H9 (cell line): ENCODE measurements around the gene EVI5. TPM values are rescaled to one million over a fixed set of nuclear protein-coding genes. Genes with fewer than 3 reads are reported as not detected.

ENCODE experiments used
- DNase-seq: peaks from one replicate; pipeline ENCODE4 v3.0.0-alpha.2; 2017
- H2AFZ ChIP-seq: one replicate; pipeline ENCODE4 v1.6.1; 2013; ENCODE audit warnings: mild to moderate bottlenecking, low read length, control low read depth, moderate library complexity
- H2AK5ac ChIP-seq: 2 replicates; pipeline ENCODE4 v1.6.1; 2013; ENCODE audit warnings: low read length, control low read depth, mixed read lengths; ENCODE audit not compliant: insufficient read length
- H2BK120ac ChIP-seq: one replicate; pipeline ENCODE4 v1.6.1; 2013; ENCODE audit warnings: low read depth, mild to moderate bottlenecking, low read length, control low read depth, inconsistent platforms; ENCODE audit not compliant: poor library complexity, severe bottlenecking
- H2BK12ac ChIP-seq: 2 replicates; pipeline ENCODE4 v1.6.1; 2013; ENCODE audit warnings: low read length, control low read depth, mixed read lengths, low read depth; ENCODE audit not compliant: insufficient read length
- H2BK15ac ChIP-seq: 2 replicates; pipeline ENCODE4 v1.6.1; 2013; ENCODE audit warnings: low read depth, low read length, control low read depth
- H2BK20ac ChIP-seq: one replicate; pipeline ENCODE4 v1.6.1; 2013; ENCODE audit warnings: low read depth, mild to moderate bottlenecking, low read length, control low read depth, inconsistent platforms; ENCODE audit not compliant: poor library complexity, severe bottlenecking
- H2BK5ac ChIP-seq: 2 replicates; pipeline ENCODE4 v1.6.1; 2013; ENCODE audit warnings: low read length, control low read depth, mixed read lengths; ENCODE audit not compliant: insufficient read length
- H3K14ac ChIP-seq: 2 replicates; pipeline ENCODE4 v1.6.1; 2013; ENCODE audit warnings: low read length, control low read depth; ENCODE audit not compliant: insufficient read depth
- H3K18ac ChIP-seq: 2 replicates; pipeline ENCODE4 v1.6.1; 2013; ENCODE audit warnings: low read depth, mild to moderate bottlenecking, mixed read lengths, low read length, control low read depth; ENCODE audit not compliant: insufficient read length
- H3K23ac ChIP-seq: 2 replicates; pipeline ENCODE4 v1.6.1; 2013; ENCODE audit warnings: low read length, control low read depth, mixed read lengths, low read depth; ENCODE audit not compliant: insufficient read length
- H3K23me2 ChIP-seq: 2 replicates; pipeline ENCODE4 v1.6.1; 2013; ENCODE audit warnings: low read depth, mild to moderate bottlenecking, mixed read lengths, low read length, control low read depth; ENCODE audit not compliant: insufficient read length, poor library complexity, severe bottlenecking
- H3K27ac ChIP-seq: 2 replicates; pipeline ENCODE4 v1.5.1; 2013; ENCODE audit warnings: low read length, control low read depth, mixed read lengths, low read depth; ENCODE audit not compliant: insufficient read length
- H3K27me3 ChIP-seq: 2 replicates; pipeline ENCODE4 v1.6.1; 2013; ENCODE audit warnings: low read length, control low read depth, inconsistent platforms; ENCODE audit not compliant: insufficient read depth
- H3K4ac ChIP-seq: 2 replicates; pipeline ENCODE4 v1.6.1; 2013; ENCODE audit warnings: low read depth, mild to moderate bottlenecking, control low read depth, inconsistent platforms, low read length, moderate library complexity
- H3K4me1 ChIP-seq: 2 replicates; pipeline ENCODE4 v1.6.1; 2013; ENCODE audit warnings: low read length, control low read depth, inconsistent platforms; ENCODE audit not compliant: insufficient read depth
- H3K4me2 ChIP-seq: 2 replicates; pipeline ENCODE4 v1.6.1; 2013; ENCODE audit warnings: low read length, control low read depth, mixed read lengths; ENCODE audit not compliant: insufficient read length, insufficient read depth
- H3K56ac ChIP-seq: 2 replicates; pipeline ENCODE4 v1.6.1; 2013; ENCODE audit warnings: low read depth, mild to moderate bottlenecking, mixed read lengths, low read length, control low read depth; ENCODE audit not compliant: insufficient read length
- H3K79me1 ChIP-seq: 2 replicates; pipeline ENCODE4 v1.6.1; 2013; ENCODE audit warnings: low read depth, mild to moderate bottlenecking, moderate library complexity, low read length, control low read depth, inconsistent platforms; ENCODE audit not compliant: insufficient read depth, poor library complexity, severe bottlenecking
- H3K79me2 ChIP-seq: 2 replicates; pipeline ENCODE4 v1.6.1; 2013; ENCODE audit warnings: low read length, control low read depth, inconsistent platforms; ENCODE audit not compliant: insufficient read depth
- H3K9ac ChIP-seq: 2 replicates; pipeline ENCODE4 v1.6.1; 2013; ENCODE audit warnings: low read length, control low read depth, mixed read lengths; ENCODE audit not compliant: insufficient read length; ENCODE audit errors: extremely low read depth
- H3K9me3 ChIP-seq: one replicate; pipeline ENCODE4 v1.6.1; 2013; ENCODE audit warnings: low read depth, low read length, inconsistent platforms; ENCODE audit not compliant: control insufficient read depth
- H3T11ph ChIP-seq: one replicate; pipeline ENCODE4 v1.6.1; 2013; ENCODE audit warnings: mild to moderate bottlenecking, low read length, control low read depth, inconsistent platforms
- H4K20me1 ChIP-seq: one replicate; pipeline ENCODE4 v1.6.1; 2013; ENCODE audit not compliant: control insufficient read depth, insufficient read length, insufficient read depth
- H4K5ac ChIP-seq: 2 replicates; pipeline ENCODE4 v1.6.1; 2013; ENCODE audit warnings: low read depth, mild to moderate bottlenecking, mixed read lengths, low read length, control low read depth; ENCODE audit not compliant: insufficient read length
- H4K8ac ChIP-seq: replicated peaks from 2 replicates; pipeline ENCODE4 v1.6.1; 2013; ENCODE audit warnings: low read length, control low read depth, mixed read lengths, low read depth; ENCODE audit not compliant: insufficient read length
- H4K91ac ChIP-seq: 2 replicates; pipeline ENCODE4 v1.6.1; 2013; ENCODE audit warnings: low read depth, mild to moderate bottlenecking, moderate library complexity, mixed read lengths, low read length, control low read depth; ENCODE audit not compliant: insufficient read length
- H3K27ac Mint-ChIP-seq, 3 experiments: 2 replicates in 2 of 3; 3 replicates in 1 of 3; pipeline ENCODE4 v1.8.0; 2020 to 2021; ENCODE audit warnings: mixed read lengths in 3 of 3, mild to moderate bottlenecking in 1 of 3, moderate library complexity in 1 of 3
- H3K27me3 Mint-ChIP-seq: 2 replicates; pipeline ENCODE4 v1.8.0; 2021; ENCODE audit warnings: low read depth, mild to moderate bottlenecking, moderate library complexity, mixed read lengths
- H3K36me3 Mint-ChIP-seq, 3 experiments: 2 replicates in 2 of 3; 3 replicates in 1 of 3; pipeline ENCODE4 v1.8.0; 2020 to 2021; ENCODE audit warnings: low read depth in 3 of 3, mixed read lengths in 3 of 3; ENCODE audit not compliant: insufficient read depth in 1 of 3
- H3K4me1 Mint-ChIP-seq, 2 experiments: 2 replicates each; pipeline ENCODE4 v1.8.0; 2020; ENCODE audit warnings: mixed read lengths in 2 of 2
- H3K4me3 Mint-ChIP-seq, 2 experiments: 2 replicates in 1 of 2; 3 replicates in 1 of 2; pipeline ENCODE4 v1.8.0; 2020 to 2021; ENCODE audit warnings: mild to moderate bottlenecking in 2 of 2, mixed read lengths in 2 of 2, moderate library complexity in 1 of 2
- H3K9me3 Mint-ChIP-seq, 2 experiments: 2 replicates in 1 of 2; 3 replicates in 1 of 2; pipeline ENCODE4 v1.8.0; 2020; ENCODE audit warnings: mild to moderate bottlenecking in 2 of 2, mixed read lengths in 2 of 2, moderate library complexity in 1 of 2
- CTCF ChIP-seq: fragments of 200-600 bp; sonication (generic); conservative IDR thresholded peaks from 3 replicates; pipeline ENCODE4 v1.8.0; 2021; ENCODE audit warnings: antibody characterized with exemption, mild to moderate bottlenecking
- WGBS: extraction: QIAGEN DNeasy Blood & Tissue Kit; methylation state at CpG from one replicate; pipeline ENCODE4 v1.1.7; 2013; ENCODE audit warnings: missing lambda C conversion rate, low lambda C conversion rate, mixed read lengths; ENCODE audit not compliant: insufficient read length; ENCODE audit errors: extremely low coverage; 5-methylcytosine and 5-hydroxymethylcytosine counted together
- total RNA-seq: library from RNA; stranded (reverse); gene quantifications from 2 replicates; pipeline ENCODE4 v1.2.1, GENCODE V29; 2021

The EVI5 gene
- total RNA-seq, 1 experiment from 2014 or later: 9.7 TPM

GRCh38 chr1:92736395-92736794, 48.5 kb downstream of the EVI5 start:
- no peak overlapping the region for H3T11ph ChIP-seq
- no CpG with 5 or more reads among the region's 4 CpGs for WGBS
- peak; percentile 50 for TF ChIP-seq CTCF
- H3K23ac ChIP-seq: no peak overlapping the region
- DNase-seq: no peak
- H3K27ac ChIP-seq: no peak overlapping the region
- H2BK5ac ChIP-seq: no peak overlapping the region
- H4K8ac ChIP-seq: no peak overlapping the region
- H3K79me2 ChIP-seq: no peaks in the 10 kb centered on the region
- no peak overlapping the region for H3K56ac ChIP-seq
- H3K9me3 Mint-ChIP-seq: no peaks in the 10 kb centered on the region
- no peaks in the 10 kb centered on the region for H3K27me3 Mint-ChIP-seq
- no peak overlapping the region for H3K4me2 ChIP-seq
- no peaks in the 10 kb centered on the region for H3K23me2 ChIP-seq
- no peak overlapping the region for H3K4ac ChIP-seq
- no peak overlapping the region for H2AFZ ChIP-seq
- no peaks in the 10 kb centered on the region for H3K79me1 ChIP-seq
- no peak overlapping the region for H3K4me3 Mint-ChIP-seq
- no peaks in the 10 kb centered on the region for H3K27me3 ChIP-seq
- H3K9me3 ChIP-seq: no peaks in the 10 kb centered on the region
- peaks cover 0 to 4% (median 4%) of the 10 kb centered on the region in 3 experiments; a peak in 1 of 7 replicates for H3K36me3 Mint-ChIP-seq
- H2BK15ac ChIP-seq: no peak overlapping the region
- no peak overlapping the region for H3K14ac ChIP-seq
- H3K4me1 Mint-ChIP-seq: no peaks in the 10 kb centered on the region
- H2BK120ac ChIP-seq: no peak overlapping the region
- H3K27ac Mint-ChIP-seq: no peak overlapping the region
- no peak overlapping the region for H2BK12ac ChIP-seq
- no peaks in the 10 kb centered on the region for H3K4me1 ChIP-seq
- no peaks in the 10 kb centered on the region for H4K20me1 ChIP-seq
- H3K18ac ChIP-seq: no peak overlapping the region
- H3K9ac ChIP-seq: no peak overlapping the region
- H2BK20ac ChIP-seq: no peak overlapping the region
- H4K5ac ChIP-seq: no peak overlapping the region
- no peak overlapping the region for H2AK5ac ChIP-seq
- H4K91ac ChIP-seq: no peak overlapping the region
